GM13977 (cell line): Measurements from ENCODE around the gene YIPF7.

ENCODE experiments used
- DNase-seq: peaks from one replicate; pipeline ENCODE4 v3.0.0; 2012; ENCODE audit warnings: low spot score
- CTCF ChIP-seq: IDR thresholded peaks from 2 replicates; pipeline ENCODE4 v1.5.1; 2012; ENCODE audit warnings: mild to moderate bottlenecking, control low read depth; ENCODE audit not compliant: insufficient read depth; ENCODE audit errors: extremely low read depth, missing control alignments
- in situ Hi-C: fragments of 300-500 bp; cut with MboI; formaldehyde crosslinking; loops from one replicate; pipeline ENCODE4 v1.12.0; 2022; ENCODE audit warnings: low sequenced_read_pairs, low pct_unique_long_range_greater_than_20kb, mixed read lengths, inconsistent platforms; ENCODE audit not compliant: unreplicated experiment

The YIPF7 gene

DNA sequence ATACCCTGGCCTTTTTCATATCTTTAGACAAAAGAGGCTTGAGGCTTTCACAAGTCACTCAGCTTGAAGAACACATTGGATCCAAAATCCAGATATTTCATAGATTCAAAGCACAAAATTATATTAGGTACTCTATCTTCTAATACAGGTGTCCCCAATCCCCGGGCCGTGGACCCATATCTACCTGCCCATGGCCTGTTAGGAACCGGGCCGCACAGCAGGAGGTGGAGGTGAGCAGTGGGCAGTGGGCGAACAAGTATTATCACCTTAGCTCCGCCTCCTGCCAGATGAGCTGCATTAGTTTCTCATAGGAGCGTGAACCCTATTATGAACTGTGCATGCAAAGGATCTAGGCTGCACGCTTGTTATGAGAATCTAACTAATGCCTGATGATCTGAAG is 18.7 kb downstream of the YIPF7 start:
- TF ChIP-seq CTCF = no peak
- in situ Hi-C loops = loop anchor here (25.0 kb wide), 1 partner anchor 1495 kb away; no protein-coding TSS in a partner anchor
- no peak for DNase-seq

GRCh38 chr4:44632089-44632488 is 19.3 kb downstream of the YIPF7 start:
- no peak for DNase-seq
- TF ChIP-seq CTCF = no peak
- in situ Hi-C loops = loop anchor here (25.0 kb wide), 1 partner anchor 1495 kb away; no protein-coding TSS in a partner anchor

DNA sequence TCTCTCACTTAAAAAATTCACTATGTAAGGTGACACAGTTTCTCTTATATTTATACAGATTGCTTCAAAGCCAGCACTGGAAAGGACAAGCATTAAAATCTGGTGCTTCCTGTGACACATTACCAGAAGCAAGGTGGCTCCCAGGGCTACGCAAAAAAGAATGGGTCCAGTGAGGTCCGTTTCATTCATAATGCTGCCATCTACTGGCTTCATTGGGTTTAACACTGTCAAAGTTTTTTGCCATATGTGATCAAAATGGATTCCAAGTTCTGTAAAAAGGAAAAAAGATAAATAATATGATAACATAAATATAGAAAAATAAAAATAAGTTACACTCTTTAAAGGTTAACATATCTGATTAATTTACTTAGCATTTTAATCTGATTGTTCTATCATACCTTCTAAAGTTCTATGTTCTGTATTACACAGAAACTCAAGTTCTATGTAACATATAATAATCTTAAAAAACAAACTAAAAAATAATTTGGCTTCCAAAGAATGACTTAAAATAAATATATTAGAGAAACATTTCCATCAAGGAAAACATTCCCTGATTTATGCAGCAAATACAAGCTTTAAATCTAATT is 22.1 kb downstream of the YIPF7 start:
- in situ Hi-C loops = loop anchor here (25.0 kb wide), 1 partner anchor 1492 kb away; no protein-coding TSS in a partner anchor
- DNase-seq = peak; percentile 54
- TF ChIP-seq CTCF = peak; percentile 66

DNA sequence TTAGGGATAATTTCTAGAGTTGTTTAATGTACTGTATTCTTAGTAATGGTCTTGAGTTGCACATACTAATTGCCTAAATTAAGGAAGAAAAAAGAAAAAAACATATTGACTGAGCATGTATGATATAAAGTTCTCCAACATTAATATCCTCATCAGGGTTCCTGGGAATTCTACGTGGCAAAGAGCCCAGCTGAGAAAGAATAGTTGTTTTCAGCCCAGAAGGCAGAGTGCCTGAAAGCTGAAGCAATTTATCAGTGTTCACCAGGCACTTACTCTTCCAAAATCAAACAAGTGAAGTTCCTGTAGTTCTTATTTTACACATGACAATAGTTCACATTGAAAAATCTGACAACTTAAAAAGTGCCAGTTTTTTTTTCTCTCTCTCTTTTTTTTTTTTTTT is 27.7 kb downstream of the YIPF7 start:
- in situ Hi-C loops = no loop called here
- DNase-seq = no peak
- no peak for TF ChIP-seq CTCF

- no peak for DNase-seq
- TF ChIP-seq CTCF = no peak
- in situ Hi-C loops = no loop called here
These were observed 34.8 kb downstream of the YIPF7 start for GRCh38 chr4:44616621-44617020.

DNA sequence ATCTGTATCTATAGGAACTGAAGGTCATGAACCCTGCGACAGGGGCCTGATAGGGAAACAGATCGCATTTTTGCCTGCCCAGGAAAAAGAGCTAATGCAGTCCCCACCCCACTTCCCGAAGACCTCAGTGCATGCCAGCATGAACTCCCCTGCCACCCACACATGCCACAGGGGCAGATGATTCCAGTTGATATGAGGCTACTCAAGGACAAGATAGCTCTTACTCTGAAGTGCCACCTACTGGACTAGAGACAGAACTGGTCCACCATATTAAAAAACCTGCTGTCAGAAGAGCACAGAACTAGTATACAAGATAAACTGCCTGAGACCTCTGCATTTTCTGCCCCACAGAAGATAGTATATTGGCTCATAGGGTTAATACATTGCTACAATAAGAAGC is 68.0 kb downstream of the YIPF7 start:
- DNase-seq = peak; percentile 6
- in situ Hi-C loops = no loop called here
- TF ChIP-seq CTCF = peak; percentile 32
